Measurements from ENCODE around the gene TMBIM6.

The TMBIM6 gene

GRCh38 chr12:49798248-49798647 is 56.9 kb downstream of the TMBIM6 start:
- DNase-seq: no peak

GRCh38 chr12:49798934-49799333 is 57.6 kb downstream of the TMBIM6 start:
- DNase-seq: no peak

DNA sequence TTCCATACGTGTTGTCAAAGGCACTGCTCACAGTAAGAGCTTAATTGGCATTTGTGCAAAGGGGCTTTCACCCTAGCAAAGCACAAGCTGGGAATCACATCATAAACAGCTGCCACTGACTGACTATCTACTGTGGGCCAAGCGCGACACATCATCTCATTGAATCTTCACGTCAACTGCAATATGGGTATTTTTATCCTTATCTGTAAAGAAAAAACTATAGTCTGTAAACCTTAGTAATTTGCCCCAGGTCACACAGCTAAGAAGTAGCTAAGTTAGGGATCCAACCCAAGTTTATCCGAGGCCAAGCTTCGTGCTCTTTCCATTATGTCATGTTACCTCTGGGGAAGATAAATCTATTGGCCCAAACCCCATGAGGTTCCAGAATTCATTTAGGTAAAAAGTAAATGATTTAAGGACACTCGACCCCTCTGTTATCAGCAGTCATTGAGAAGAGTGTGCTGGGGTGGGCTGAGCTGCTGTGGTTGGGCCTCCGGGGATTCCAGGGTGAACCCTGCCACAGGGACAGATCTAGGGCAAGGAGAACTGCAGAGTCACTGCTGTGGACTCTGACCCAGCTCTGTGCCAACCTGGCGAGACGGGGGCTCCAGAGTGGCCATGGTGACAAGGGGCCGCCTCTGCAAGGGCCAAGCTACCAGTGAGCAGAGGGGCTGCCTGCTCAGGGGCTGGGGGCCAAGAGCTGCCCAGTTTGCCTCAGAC is 59.2 kb downstream of the TMBIM6 start:
- DNase-seq: no peak

DNA sequence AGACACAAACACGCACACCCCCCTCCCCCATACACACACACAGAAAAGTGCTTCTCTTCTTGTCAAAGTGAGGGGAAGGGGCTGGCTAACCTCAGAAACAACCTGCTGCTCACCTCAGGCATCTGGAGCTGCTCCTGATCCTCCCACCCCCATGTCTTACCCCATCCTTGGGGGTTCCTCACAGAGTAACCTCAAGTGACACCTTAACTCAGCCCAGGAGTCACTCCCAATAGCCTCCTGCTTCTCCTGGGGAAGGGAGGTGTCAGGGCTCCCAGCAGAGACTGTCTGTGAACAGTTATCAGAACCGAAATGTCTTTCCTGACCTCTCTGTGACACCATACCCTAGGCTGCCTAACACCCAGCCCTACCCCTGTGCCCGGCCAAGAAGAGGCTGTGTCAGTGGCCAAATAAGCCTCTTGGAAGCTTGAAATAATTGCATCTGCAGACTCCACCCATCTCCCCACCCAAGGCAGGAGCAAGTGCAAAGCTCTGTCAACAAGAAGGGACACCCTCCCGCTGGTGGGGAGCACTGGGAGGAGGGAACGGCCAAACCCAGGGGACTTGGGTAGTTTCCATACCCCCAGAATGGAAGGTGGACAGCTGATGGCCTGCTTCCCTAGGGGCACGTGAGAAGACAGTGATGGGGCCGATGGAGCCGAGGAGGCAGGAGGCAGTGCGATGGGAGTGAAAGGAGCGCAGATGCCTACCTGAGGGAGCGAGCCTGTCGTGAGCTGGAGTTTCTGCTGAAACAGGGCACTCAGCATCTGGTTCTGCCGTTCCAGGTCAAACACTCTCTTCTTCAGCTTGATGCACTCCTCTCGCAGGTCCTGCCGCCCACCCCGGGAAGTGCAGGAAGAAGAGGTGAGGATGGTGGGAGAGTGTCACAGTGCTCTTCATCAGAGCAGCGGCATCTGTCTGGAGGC is 60.0 kb downstream of the TMBIM6 start:
- no peak for DNase-seq

- no peak for DNase-seq
Observed at GRCh38 chr12:49803693-49804450, 62.5 kb downstream of the TMBIM6 start.

DNA sequence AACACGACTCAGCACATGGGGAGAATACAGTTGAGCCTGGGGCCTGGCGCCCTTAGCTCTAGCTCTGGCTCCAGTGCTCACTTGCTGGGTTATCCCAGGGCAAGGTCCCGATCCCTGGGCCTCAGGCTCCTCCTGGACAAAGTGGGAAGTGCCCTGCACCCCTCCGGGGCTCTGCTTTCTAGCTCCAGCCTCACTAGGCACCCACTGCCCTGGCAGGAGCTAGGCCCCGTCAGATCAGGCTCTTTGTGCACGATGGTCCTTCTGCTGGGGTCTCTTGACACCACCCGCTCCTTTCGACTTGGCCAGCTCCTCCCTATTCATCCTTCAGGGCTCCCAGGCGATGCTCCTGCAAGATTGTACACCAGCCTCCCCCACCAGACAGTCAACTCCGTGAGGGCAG is 63.5 kb downstream of the TMBIM6 start:
- no peak for DNase-seq

DNA sequence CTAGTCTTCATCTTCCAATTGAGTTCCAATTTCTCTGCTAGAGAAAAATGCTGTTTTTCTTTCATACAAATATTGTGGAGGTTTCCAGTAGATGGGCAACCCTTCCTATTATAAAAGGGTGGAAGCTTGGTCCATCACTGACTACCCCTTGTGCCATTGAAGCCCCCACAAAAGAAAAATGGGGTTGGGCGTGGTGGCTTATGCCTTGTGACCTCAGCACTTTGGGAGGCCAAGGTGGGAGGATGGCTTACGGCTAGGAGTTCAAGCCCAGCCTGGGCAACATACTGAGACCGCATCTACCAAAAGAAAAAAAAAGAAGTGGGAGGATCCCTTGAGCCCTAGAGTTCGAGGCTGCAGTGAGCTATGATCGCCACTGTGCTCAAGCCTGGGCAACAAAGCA is 64.1 kb downstream of the TMBIM6 start:
- no peak for DNase-seq

GRCh38 chr12:49806321-49806813 is 65.0 kb downstream of the TMBIM6 start:
- no peak for DNase-seq

GRCh38 chr12:49806877-49807276 is 65.5 kb downstream of the TMBIM6 start:
- DNase-seq: no peak

DNA sequence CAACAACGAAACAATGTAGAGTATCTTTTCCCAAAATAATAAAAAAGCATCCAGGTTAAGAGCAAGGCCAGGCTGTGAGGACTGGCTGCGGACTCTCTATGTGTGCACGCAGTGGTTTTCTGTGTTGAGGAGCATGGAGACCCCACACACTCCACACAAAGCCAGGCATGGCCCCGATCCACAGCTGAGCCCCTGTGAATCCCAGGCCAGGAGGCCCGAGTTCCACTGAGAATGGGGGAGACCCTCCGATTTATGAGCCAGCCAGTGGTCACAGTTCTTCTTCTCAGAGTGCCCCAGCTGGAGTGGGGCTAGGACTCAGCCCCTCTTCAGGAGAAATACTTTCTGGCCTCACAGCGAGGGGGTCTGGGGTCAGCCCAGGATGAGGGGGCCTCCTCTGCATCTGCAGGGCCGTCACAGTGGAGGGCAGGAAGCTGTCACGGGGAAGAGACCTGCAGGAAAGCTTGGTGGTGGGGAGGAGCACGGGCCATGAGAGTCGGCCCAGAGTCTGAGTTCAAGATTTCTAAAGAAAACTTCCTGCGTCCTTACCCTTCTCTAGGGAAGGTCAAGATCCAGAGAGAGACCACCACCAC is 66.7 kb downstream of the TMBIM6 start:
- no peak for DNase-seq

DNA sequence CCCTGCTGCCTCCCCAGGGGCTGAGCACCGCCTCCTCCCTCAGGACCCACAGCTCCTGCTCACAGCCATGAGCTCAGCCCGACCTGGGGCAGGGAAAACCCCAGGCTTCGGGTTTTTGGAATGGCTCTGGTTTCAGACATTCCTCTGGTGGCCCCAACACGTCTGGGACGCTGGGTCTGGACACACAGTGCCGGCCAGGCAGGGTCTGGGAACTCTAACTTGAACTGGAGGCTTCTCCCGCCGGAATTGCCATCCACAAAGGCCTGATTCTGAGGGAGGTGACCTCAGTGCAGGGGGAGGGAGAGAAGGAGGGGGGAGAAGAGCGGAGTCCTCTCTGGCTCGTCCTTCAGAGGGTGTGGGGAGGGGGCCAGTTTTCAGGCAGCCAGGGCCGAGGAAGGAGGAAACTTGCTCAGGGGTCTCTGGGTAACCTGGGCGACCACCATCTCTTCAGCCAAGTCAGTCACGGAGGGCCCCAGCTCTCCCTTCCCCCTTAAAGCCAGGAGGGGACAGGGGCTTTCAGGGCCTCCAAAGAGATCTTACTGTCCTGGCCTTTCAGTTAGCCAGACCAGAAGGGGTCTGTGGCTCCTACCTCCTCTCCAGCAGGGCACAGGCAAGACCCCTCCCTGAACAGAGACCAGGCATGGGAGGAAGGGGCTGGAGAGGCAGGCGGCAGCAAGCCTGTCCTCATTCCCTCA is 67.5 kb downstream of the TMBIM6 start:
- no peak for DNase-seq

DNA sequence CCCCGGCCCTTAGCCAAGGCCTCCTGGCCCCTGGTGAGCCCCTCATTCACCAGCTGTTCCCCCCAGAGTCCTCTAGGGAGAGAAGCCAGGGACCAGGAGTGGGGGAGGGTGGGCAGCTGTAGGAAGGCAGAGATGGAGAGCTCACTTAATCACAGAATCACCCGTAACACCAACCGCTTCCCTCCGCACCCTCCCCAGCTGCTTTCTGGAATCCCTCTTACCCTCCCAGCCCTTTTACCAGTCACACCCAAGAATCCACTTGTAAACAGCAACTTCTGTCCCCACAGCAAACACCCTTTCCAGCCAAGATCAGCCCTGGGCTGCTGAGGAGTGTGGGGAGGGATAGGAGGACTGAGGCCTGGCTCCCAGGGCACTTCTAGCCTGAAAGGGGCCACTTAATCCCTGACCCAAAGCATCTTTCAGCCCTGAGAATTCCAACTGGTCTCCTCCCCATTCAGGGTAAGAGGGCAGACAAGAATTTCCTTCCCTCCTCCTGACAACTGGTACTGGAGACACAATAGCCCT is 68.1 kb downstream of the TMBIM6 start:
- DNase-seq: no peak

- no peak for DNase-seq
Observed at GRCh38 chr12:49809906-49810389, 68.6 kb downstream of the TMBIM6 start.

GRCh38 chr12:49811136-49811535 is 69.8 kb downstream of the TMBIM6 start:
- no peak for DNase-seq

DNA sequence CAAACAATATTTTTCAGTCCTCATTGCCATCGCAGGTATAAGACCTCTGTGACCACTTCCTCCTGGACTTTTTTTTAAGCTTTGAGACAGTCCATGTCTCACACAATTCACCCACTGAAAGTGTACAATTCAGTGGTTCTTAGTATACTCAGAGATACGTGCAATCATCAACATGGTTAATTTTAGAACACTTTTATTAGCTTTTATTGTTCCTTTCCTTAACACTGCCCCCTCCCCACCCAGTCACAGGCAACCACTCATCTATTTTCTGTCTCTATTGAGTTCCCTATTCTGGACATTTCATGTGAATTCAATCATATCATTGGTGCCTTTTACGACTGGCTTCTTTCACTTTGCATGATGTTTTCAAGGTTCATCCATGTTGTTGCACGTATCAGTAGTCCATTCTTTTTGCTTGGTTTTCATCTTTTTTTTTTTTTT is 70.6 kb downstream of the TMBIM6 start:
- no peak for DNase-seq

DNA sequence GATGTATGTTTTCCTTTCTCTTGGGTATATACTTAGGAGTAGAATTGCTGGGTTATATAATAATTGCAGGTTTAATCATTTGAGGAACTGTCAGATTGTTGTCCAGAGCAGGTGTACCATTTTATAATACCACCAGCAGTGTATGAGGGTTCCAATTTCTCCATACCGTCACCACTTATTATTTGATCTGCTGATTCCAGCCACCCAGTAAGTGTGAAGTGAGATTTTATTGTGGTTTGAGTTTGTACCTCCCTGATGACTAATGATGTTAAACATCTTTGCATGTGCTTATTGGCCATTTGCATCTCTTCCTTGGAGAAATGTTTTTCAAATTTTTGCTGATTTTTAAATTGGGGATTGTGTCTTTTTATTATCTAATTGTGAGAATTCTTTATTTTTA is 71.8 kb downstream of the TMBIM6 start:
- DNase-seq: no peak

All from fibroblast of skin of abdomen (primary cell).